K562 (cell line): ENCODE results near the gene IL13RA1. TPM values are rescaled to one million over a fixed set of nuclear protein-coding genes. Genes with fewer than 3 reads are reported as not detected.

ENCODE experiments used
- TSHZ1 ChIP-seq: fragments of 250-450 bp; sonication (Bioruptor Pico); IDR thresholded peaks from 2 replicates; pipeline ENCODE4 v1.4.0; 2020; ENCODE audit warnings: mild to moderate bottlenecking, moderate library complexity
- polyA plus RNA-seq, 8 experiments: library from polyadenylated mRNA; depleted of rRNA in 4 of 8; stranded (reverse) in 5 of 8; unstranded in 3 of 8; fragments of >200 nt; fragmentation: Nextera tagmentation in 2 of 8; fragmentation: Illumina TruSeq in 1 of 8; extraction: Ambion mirVana in 2 of 8; extraction: Trizol in 1 of 8; gene quantifications; 2 replicates each; pipeline versions ENCODE4 v1.2.1 to v1.2.3, GENCODE V29; 2011 to 2014; ENCODE audit warnings: inconsistent platforms in 1 of 8, missing spikeins in 1 of 8
- total RNA-seq, 7 experiments: library from RNA; depleted of rRNA in 6 of 7; stranded (reverse); fragments of >200 nt in 6 of 7; fragmentation: Illumina TruSeq in 2 of 7; extraction: Trizol in 2 of 7; gene quantifications; 2 replicates each; pipeline versions ENCODE4 v1.2.1 to v1.2.3, GENCODE V29; 2011 to 2021; ENCODE audit warnings: low replicate concordance in 1 of 7
- TF ChIP-seq, protein P1 (sequence below): fragments of 450-650 bp; formaldehyde crosslinking; conservative IDR thresholded peaks from 2 replicates; pipeline ENCODE4 v1.4.0; 2022; ENCODE audit warnings: mild to moderate bottlenecking, missing genetic modification characterization
- TF ChIP-seq, protein P2 (sequence below): IDR thresholded peaks from 2 replicates; pipeline ENCODE4 v1.6.1; 2012; ENCODE audit warnings: low read depth, low read length, improper control_type of control experiment, borderline replicate concordance

The IL13RA1 gene
- total and polyA plus RNA-seq, 9 of the 15 experiments (the other 6 are each of a cell fraction or from before 2014, with no cell fraction given), result 2.9 to 22.9 (median 12.2) TPM

DNA sequence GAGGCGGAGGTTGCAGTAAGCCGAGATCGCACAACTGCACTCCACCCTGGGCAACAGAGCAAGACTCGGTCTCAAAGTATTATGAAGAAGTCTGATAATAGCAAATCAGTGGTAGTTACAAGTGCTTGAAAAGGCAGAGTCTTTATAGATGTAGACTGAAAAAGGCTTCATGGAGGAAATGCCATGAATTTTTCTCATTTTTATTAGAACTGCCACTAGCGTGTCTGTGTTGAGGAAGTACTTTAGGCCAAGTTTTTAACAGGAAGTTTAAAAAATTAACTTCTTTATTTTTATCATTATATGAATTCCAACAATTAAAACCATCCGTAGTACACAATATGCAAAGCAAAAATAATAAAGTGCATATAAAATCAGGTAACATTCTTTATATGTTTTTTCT, 32.8 kb upstream of the IL13RA1 start (continued):
- no peak for TF ChIP-seq TSHZ1 (CRISPR knock-in tag)
- TF ChIP-seq, protein P1, sequence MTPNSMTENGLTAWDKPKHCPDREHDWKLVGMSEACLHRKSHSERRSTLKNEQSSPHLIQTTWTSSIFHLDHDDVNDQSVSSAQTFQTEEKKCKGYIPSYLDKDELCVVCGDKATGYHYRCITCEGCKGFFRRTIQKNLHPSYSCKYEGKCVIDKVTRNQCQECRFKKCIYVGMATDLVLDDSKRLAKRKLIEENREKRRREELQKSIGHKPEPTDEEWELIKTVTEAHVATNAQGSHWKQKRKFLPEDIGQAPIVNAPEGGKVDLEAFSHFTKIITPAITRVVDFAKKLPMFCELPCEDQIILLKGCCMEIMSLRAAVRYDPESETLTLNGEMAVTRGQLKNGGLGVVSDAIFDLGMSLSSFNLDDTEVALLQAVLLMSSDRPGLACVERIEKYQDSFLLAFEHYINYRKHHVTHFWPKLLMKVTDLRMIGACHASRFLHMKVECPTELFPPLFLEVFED (CRISPR knock-in tag), result no peak
- TF ChIP-seq, protein P2, sequence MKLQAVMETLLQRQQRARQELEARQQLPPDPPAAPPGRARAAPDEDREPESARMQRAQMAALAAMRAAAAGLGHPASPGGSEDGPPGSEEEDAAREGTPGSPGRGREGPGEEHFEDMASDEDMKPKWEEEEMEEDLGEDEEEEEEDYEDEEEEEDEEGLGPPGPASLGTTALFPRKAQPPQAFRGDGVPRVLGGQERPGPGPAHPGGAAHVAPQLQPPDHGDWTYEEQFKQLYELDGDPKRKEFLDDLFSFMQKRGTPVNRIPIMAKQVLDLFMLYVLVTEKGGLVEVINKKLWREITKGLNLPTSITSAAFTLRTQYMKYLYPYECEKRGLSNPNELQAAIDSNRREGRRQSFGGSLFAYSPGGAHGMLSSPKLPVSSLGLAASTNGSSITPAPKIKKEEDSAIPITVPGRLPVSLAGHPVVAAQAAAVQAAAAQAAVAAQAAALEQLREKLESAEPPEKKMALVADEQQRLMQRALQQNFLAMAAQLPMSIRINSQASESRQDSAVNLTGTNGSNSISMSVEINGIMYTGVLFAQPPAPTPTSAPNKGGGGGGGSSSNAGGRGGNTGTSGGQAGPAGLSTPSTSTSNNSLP, result no peak
